HepG2 (cell line): Measurements from ENCODE around the gene CTAG1A. TPM values are rescaled to one million over a fixed set of nuclear protein-coding genes. Genes with fewer than 3 reads are reported as not detected.

Experiments
- ATAC-seq: fragments of 200-7000 bp; cut with Tn5 transposase; 3 replicates; pipeline ENCODE4 v1.9.1; 2020; ENCODE audit warnings: mild to moderate bottlenecking, moderate library complexity
- BruUV-seq: library from RNA; stranded (reverse); fragments of 400-500 nt; replicated peaks from 2 replicates; lab custom pipeline; 2021; lab: Mats Ljungman, UMichigan
- CTCF ChIA-PET: fragments of 300-600 bp; formaldehyde crosslinking; extraction: SDS; loops from one replicate; lab custom pipeline; 2021; ENCODE audit warnings: low total read pairs, inconsistent platforms, low intra/inter-chr PET ratio; lab: Yijun Ruan, JAX
- POLR2A ChIA-PET: fragments of 350-600 bp; sonication (Branson Sonifier 250); formaldehyde crosslinking; loops from one replicate; lab custom pipeline; 2020; ENCODE audit warnings: antibody characterized with exemption, inconsistent platforms; lab: Yijun Ruan, JAX
- DNase-seq: peaks from one replicate; pipeline ENCODE4 v3.0.0-alpha.2; 2015; ENCODE audit warnings: low spot score
- FAIRE-seq: peaks from 3 replicates; lab custom pipeline; 2011; peaks lifted over from hg19 to GRCh38; lab: Jason Lieb, UNC
- H2AFZ ChIP-seq: one replicate; pipeline ENCODE4 v1.6.1; 2011; ENCODE audit warnings: low read length, inconsistent platforms
- H3K27ac ChIP-seq: fragments of 300-600 bp; 3 replicates; pipeline ENCODE4 v1.8.0; 2011; ENCODE audit warnings: mixed run types, mild to moderate bottlenecking, mixed read lengths, low read length, inconsistent platforms; ENCODE audit not compliant: insufficient read depth; ENCODE audit errors: extremely low read length
- H3K27me3 ChIP-seq, 2 experiments: fragments of 200-600 bp in 1 of 2; 2 replicates in 1 of 2; 3 replicates in 1 of 2; pipeline versions ENCODE4 v1.6.0 to v1.8.0; 2011; ENCODE audit warnings: low read length in 2 of 2, mild to moderate bottlenecking in 2 of 2, moderate library complexity in 2 of 2, inconsistent platforms in 1 of 2; ENCODE audit not compliant: insufficient read depth in 2 of 2, control insufficient read depth in 1 of 2
- H3K36me3 ChIP-seq, 2 experiments: fragments of 200-600 bp in 1 of 2; replicated peaks in 1 of 2; 2 replicates in 1 of 2; 3 replicates in 1 of 2; pipeline versions ENCODE4 v1.5.1 to v1.8.0; 2011; ENCODE audit warnings: low read length in 2 of 2, inconsistent platforms in 1 of 2; ENCODE audit not compliant: insufficient read depth in 2 of 2, control insufficient read depth in 1 of 2
- H3K4me1 ChIP-seq: 2 replicates; pipeline ENCODE4 v1.5.1; 2012; ENCODE audit warnings: low read length, inconsistent platforms; ENCODE audit not compliant: insufficient read depth
- H3K4me2 ChIP-seq: 2 replicates; pipeline ENCODE4 v1.6.0; 2011; ENCODE audit warnings: low read depth, low read length, inconsistent platforms
- H3K4me3 ChIP-seq, 3 experiments: fragments of 200-600 bp in 1 of 3; sonication (generic), shearing (Covaris generic) in 1 of 3; replicated peaks in 1 of 3; 2 replicates each; pipeline ENCODE4 v1.5.1; 2011 to 2016; ENCODE audit warnings: low read length in 3 of 3, inconsistent platforms in 2 of 3, low read depth in 2 of 3, mild to moderate bottlenecking in 2 of 3, control low read depth in 1 of 3, mixed read lengths in 1 of 3; ENCODE audit not compliant: insufficient read depth in 1 of 3
- H3K79me2 ChIP-seq: one replicate; pipeline ENCODE4 v1.6.1; 2011; ENCODE audit warnings: low read length, inconsistent platforms; ENCODE audit not compliant: insufficient read depth
- H3K9ac ChIP-seq: 2 replicates; pipeline ENCODE4 v1.6.0; 2011; ENCODE audit warnings: mild to moderate bottlenecking, low read depth, low read length, inconsistent platforms; ENCODE audit not compliant: insufficient read depth
- H3K9me3 ChIP-seq: 2 replicates; pipeline ENCODE4 v1.5.1; 2012; ENCODE audit warnings: mild to moderate bottlenecking, low read length
- H4K20me1 ChIP-seq: 2 replicates; pipeline ENCODE4 v1.6.0; 2011; ENCODE audit warnings: inconsistent platforms, mild to moderate bottlenecking, low read length, moderate library complexity; ENCODE audit not compliant: insufficient read depth
- ATF2 ChIP-seq: sonication (generic); formaldehyde crosslinking; IDR thresholded peaks from 2 replicates; pipeline ENCODE4 v1.4.0; 2020; ENCODE audit warnings: missing genetic modification reagents
- CAMTA2 ChIP-seq: sonication (generic); formaldehyde crosslinking; IDR thresholded peaks from 2 replicates; pipeline ENCODE4 v1.4.0; 2020; ENCODE audit warnings: mild to moderate bottlenecking, missing genetic modification reagents, borderline replicate concordance
- MXI1 ChIP-seq: IDR thresholded peaks from 3 replicates; pipeline ENCODE4 v1.6.1; 2012; ENCODE audit warnings: low read depth, low read length, inconsistent platforms, borderline replicate concordance
- PRDM10 ChIP-seq: sonication (generic); formaldehyde crosslinking; IDR thresholded peaks from 2 replicates; pipeline ENCODE4 v1.4.0; 2020; ENCODE audit warnings: low read depth, missing genetic modification reagents
- SMAD3 ChIP-seq: sonication (generic); formaldehyde crosslinking; IDR thresholded peaks from 2 replicates; pipeline ENCODE4 v1.4.0; 2020; ENCODE audit warnings: missing genetic modification reagents
- ZFP41 ChIP-seq: sonication (generic); formaldehyde crosslinking; IDR thresholded peaks from 2 replicates; pipeline ENCODE4 v1.4.0; 2020; ENCODE audit warnings: mild to moderate bottlenecking, missing genetic modification reagents, borderline replicate concordance
- WGBS: methylation state at CpG from one replicate; pipeline ENCODE4 v1.1.6; 2017; ENCODE audit warnings: low lambda C conversion rate; 5-methylcytosine and 5-hydroxymethylcytosine counted together
- in situ Hi-C: cut with HindIII; loops from 2 replicates; pipeline ENCODE4 v1.10.0; 2017; ENCODE audit warnings: low pct_unique_long_range_greater_than_20kb; ENCODE audit not compliant: extremely low pct_ligation_motif_present
- intact Hi-C: fragments of 100-400 bp; cut with micrococcal nuclease; formaldehyde crosslinking; loops from one replicate; pipeline ENCODE4 v1.10.0; 2022; ENCODE audit not compliant: unreplicated experiment
- polyA plus RNA-seq, 8 experiments: library from polyadenylated mRNA; depleted of rRNA in 3 of 8; stranded (reverse) in 7 of 8; unstranded in 1 of 8; fragments of >200 nt; fragmentation: Illumina TruSeq in 4 of 8; extraction: Trizol in 4 of 8; gene quantifications; 2 replicates each; pipeline versions ENCODE4 v1.2.1 to v1.2.3, GENCODE V29; 2011 to 2016; ENCODE audit warnings: low read depth in 4 of 8, missing spikeins in 1 of 8, mixed read lengths in 1 of 8; ENCODE audit not compliant: insufficient read depth in 1 of 8
- total RNA-seq, 5 experiments: library from RNA; depleted of rRNA; stranded (reverse); fragments of >200 nt; fragmentation: Illumina TruSeq; extraction: Trizol; gene quantifications; 2 replicates each; pipeline ENCODE4 v1.2.3, GENCODE V29; 2016; ENCODE audit warnings: low read depth in 1 of 5
- TF ChIP-seq, protein P1 (sequence below): sonication (generic); formaldehyde crosslinking; IDR thresholded peaks from 2 replicates; pipeline ENCODE4 v1.4.0; 2020; ENCODE audit warnings: missing genetic modification reagents

CTAG1A gene
- total and polyA plus RNA-seq, 2 of the 13 experiments (the other 11 are each of a cell fraction or from before 2014, with no cell fraction given) = not detected

DNA sequence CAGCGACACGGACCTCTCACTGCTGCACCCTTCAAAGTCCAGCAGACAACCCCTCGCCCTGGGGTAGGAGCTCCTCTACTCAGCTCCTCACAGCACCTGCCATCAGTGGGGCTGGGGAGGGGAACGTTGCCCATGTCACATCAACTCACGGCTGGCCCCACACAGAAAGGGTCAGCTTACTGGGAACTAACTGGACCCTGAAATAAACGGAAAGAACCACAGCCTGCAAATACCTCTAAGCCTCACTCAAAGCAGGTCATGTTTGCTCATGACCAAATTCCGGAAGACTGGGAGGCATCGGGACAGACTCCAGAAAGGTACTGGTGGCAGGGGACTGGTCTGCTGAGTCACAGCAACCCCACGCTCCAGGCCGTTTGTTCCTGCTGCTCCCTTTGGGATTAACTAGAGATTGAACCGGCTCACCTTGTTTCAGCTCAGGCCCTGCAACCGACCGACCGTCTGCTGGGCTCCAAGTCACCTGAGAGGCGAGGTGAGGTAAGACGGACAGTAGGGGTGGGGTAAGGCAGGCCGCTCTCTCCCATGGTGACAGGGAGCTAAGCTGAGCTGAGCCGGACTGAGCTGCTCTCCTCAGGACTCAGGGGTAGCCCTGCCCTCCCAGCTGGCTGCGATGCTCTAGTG, 43.9 kb upstream of the CTAG1A start:
- DNase-seq (peak; percentile 89), ATAC-seq (peak; percentile 78), FAIRE-seq (peak; percentile 99)
- 0 out of 2 replicates have a peak, but pooled peaks cover 2% of the 10 kb centered on the region for H4K20me1 ChIP-seq
- no peak overlapping the region for H2AFZ ChIP-seq
- WGBS = 8% methylated on average over 5 of the region's 19 CpGs
- peaks cover 30% of the 10 kb centered on the region for H3K79me2 ChIP-seq
- peak overlapping the region; percentile 93 for H3K4me2 ChIP-seq
- intact Hi-C loops = no loop called here
- H3K9ac ChIP-seq = peak overlapping the region; percentile 96
- peak overlapping the region; percentile 54 to 78 (median 72); a peak in 5 of 6 replicates for H3K4me3 ChIP-seq
- ChIA-PET CTCF (no interaction called here), POLR2A (interaction anchor here (1.1 to 4.0 kb wide), 10 partner anchors 12 to 171 kb away, joined by 3 to 38 read pairs (median 16); partner anchors contain the start of genes DNASE1L1, FAM3A, FLNA and RPL10)
- H3K27ac ChIP-seq = peak overlapping the region; percentile 100
- H3K9me3 ChIP-seq = no peaks in the 10 kb centered on the region
- no peaks in the 10 kb centered on the region; a peak in 1 of 5 replicates for H3K27me3 ChIP-seq
- in situ Hi-C loops = loop anchor here (25.0 kb wide), 1 partner anchor 129 kb away; the partner anchor contains the start of genes DNASE1L1 and TAFAZZIN
- peaks cover 66% of the 10 kb centered on the region for H3K4me1 ChIP-seq
- TSS peak; percentile 62 for BruUV-seq
- peaks cover 0 to 5% of the 10 kb centered on the region in 2 experiments; a peak in 1 of 5 replicates for H3K36me3 ChIP-seq
- TF ChIP-seq, protein P1, sequence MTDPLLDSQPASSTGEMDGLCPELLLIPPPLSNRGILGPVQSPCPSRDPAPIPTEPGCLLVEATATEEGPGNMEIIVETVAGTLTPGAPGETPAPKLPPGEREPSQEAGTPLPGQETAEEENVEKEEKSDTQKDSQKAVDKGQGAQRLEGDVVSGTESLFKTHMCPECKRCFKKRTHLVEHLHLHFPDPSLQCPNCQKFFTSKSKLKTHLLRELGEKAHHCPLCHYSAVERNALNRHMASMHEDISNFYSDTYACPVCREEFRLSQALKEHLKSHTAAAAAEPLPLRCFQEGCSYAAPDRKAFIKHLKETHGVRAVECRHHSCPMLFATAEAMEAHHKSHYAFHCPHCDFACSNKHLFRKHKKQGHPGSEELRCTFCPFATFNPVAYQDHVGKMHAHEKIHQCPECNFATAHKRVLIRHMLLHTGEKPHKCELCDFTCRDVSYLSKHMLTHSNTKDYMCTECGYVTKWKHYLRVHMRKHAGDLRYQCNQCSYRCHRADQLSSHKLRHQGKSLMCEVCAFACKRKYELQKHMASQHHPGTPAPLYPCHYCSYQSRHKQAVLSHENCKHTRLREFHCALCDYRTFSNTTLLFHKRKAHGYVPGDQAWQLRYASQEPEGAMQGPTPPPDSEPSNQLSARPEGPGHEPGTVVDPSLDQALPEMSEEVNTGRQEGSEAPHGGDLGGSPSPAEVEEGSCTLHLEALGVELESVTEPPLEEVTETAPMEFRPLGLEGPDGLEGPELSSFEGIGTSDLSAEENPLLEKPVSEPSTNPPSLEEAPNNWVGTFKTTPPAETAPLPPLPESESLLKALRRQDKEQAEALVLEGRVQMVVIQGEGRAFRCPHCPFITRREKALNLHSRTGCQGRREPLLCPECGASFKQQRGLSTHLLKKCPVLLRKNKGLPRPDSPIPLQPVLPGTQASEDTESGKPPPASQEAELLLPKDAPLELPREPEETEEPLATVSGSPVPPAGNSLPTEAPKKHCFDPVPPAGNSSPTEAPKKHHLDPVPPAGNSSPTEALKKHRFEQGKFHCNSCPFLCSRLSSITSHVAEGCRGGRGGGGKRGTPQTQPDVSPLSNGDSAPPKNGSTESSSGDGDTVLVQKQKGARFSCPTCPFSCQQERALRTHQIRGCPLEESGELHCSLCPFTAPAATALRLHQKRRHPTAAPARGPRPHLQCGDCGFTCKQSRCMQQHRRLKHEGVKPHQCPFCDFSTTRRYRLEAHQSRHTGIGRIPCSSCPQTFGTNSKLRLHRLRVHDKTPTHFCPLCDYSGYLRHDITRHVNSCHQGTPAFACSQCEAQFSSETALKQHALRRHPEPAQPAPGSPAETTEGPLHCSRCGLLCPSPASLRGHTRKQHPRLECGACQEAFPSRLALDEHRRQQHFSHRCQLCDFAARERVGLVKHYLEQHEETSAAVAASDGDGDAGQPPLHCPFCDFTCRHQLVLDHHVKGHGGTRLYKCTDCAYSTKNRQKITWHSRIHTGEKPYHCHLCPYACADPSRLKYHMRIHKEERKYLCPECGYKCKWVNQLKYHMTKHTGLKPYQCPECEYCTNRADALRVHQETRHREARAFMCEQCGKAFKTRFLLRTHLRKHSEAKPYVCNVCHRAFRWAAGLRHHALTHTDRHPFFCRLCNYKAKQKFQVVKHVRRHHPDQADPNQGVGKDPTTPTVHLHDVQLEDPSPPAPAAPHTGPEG (CRISPR knock-in tag) = no peak
- TF ChIP-seq MXI1 (peak; percentile 40; the same call in 1 of the 3 replicates), ZFP41 (no peak), PRDM10 (0 out of 2 replicates have a peak, but pooled peaks have one; percentile 49), SMAD3 (CRISPR knock-in tag) (no peak), ATF2 (no peak), CAMTA2 (CRISPR knock-in tag) (no peak)
